Measurements from ENCODE around the gene CDK5RAP2.
"Not testable (repeated sequence)": the region's sequence is repeated elsewhere in the genome, so short reads cannot be mapped to it uniquely, and the experiment has no call there.

The CDK5RAP2 gene

DNA sequence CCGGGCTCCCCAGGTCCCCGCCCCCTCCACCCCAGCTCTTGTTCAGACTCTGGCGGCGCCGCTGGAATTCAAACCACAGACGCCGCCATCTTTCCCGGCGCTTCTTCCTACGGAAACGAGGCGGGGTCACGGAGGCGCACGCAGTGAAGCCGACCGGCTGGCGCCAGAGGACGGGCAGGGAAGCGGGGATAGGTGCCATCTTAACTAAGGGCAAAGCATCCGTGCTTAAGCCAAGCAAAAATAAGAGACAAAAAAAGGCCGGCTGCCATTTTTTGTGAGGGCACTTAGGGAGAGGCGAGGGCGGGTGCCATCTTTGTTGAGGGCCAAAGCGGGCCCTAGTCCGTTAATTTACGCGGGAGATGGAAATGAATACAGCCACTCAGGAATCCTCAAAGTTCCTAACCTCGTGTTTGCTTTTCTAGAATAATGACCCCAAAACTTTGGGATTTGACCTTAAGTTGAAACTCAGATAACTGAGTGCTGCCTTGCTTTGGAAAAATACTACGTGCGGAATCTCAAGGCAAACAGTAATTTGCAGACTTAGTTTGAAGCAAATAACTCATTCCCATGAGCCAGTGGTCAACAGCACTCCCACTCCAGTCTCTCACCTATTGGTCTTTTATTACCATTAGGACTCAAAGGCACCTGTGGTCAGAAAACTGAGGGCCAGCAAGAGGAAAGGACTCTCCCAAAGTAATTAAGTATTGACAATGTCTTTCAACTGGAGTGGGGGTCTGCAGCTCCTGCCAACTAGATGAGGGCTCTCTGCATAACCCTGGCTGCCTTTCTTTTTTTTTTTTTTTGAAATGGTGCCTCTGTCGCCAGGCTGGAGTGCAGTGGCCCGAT, at the start of gene CDK5RAP2:
TSS of gene CDK5RAP2 (minus strand) at position 117 of the 846 bp plus-strand sequence. CDS start 189 bp downstream, outside the sequence.
- in situ Hi-C loops (cut with HindIII; ENCODE audit: low sequenced_read_pairs), result loop anchor here (5.0 kb wide), 1 partner anchor 48 kb away; no protein-coding TSS in a partner anchor

DNA sequence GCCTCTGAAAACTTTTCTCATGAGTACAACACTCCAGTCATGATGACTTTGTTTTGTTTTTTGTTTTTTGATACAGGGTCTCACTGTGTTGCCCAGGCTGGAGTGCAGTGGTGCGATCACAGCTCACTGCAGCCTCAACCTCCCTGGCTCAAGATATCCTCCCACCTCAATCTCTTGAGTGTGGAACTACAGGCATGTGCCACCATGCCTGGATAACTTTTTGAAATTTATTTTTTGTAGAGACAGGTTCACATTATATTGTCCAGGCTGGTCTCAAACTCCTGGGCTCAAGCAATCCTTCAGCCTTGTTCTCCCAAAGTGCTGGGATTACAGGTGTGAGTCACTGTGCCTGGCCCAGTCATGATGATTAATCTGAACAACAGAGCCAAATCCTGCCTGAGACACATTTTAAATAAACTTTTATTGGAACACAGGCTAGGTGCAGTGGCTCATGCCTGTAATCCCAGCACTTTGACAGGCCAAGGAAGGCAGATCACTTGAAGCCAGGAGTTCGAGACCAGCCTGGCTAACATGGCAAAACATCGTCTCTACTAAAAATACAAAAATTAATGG, 49.0 kb upstream of the CDK5RAP2 start:
- in situ Hi-C loops (cut with HindIII; ENCODE audit: low sequenced_read_pairs), result not testable (repeated sequence)

DNA sequence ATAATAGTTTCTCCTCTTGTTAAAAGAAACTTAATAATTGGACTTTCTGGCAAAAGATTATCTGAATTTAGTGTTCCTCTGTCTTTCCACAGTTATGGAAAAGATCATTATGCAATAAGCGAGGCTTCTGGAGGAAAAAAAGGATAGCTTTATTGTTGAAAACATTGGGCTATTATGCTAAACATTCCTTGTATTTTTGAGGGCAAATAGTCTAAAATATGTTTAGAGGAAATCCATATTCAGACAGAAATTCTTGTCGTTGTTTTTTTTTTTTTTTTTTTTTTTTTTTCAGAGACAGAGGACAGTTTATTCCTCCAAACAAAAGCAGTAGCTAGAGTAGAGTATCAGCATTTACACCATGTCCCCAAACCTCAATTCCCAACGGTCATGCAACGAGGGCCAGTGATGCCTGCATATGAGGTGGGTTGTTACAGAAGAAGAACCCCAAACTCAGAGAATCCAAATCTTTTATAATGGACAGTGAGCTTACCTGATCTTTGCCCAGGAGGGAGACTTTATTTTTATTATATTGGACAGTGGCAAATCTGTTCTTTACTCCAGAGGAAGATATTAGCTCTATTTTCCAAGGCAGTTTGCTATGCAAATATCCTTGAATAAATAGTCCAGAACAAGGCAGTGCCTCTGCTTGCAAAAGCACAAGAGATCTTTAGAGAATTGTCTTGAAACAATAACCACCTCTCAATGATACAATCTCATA, 48.4 kb upstream of the CDK5RAP2 start:
- in situ Hi-C loops (cut with HindIII; ENCODE audit: low sequenced_read_pairs), result no loop called here

DNA sequence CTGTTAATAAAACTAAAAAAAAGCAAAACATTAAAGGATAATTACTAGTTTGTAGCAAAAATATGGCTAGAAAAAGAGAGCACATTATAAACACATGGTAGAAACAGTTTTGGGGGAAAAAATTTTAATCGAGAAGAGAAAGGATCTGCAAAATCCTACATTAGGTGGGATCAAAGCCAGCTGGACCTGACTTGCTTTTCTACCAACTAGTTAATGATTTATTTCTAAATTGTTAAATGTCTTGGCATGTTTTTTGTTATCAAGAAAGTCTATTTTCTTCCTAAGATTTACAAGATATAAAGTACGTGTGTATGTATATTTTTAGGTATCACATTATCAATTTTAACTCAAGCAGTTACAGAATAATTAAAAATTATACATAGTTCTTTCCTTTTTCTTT, 47.1 kb upstream of the CDK5RAP2 start:
- in situ Hi-C loops (cut with HindIII; ENCODE audit: low sequenced_read_pairs), result no loop called here

DNA sequence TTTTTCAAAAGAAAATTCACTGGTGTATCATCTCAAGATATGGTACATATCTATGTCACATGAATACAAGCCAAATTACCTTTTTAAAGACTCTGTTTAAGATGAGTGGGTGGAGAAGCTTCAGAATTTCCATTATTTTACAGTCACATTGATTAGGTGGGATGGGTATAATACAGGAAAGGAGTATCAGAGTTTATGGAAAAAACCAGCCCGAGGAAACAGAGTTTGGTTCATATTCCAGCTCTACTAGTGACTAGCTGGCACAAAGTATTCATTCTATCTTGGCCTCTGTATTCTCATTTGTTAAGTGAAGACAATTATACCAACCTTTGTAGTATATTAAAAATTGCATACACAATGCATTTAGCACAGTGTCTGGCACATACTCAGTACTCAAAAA, 46.5 kb upstream of the CDK5RAP2 start:
- in situ Hi-C loops (cut with HindIII; ENCODE audit: low sequenced_read_pairs), result no loop called here

DNA sequence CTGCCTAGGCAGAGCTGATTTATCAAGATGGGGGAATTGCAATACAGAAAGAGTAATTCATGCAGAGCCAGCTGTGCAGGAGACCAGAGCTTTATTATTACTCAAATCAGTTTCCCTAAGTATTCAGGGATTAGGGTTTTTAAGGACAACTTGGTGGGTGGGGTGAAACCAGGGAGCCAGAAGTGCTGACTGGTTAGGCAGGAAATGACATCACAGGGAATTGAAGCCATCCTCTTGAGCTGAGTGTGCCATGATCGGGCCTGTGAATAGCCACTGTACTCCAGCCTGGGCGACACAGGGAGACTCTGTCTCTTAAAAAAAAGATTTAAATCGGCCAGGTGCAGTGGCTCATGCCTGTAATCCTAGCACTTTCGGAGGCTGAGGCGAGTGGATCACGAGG, 45.3 kb upstream of the CDK5RAP2 start:
- in situ Hi-C loops (cut with HindIII; ENCODE audit: low sequenced_read_pairs), result no loop called here

DNA sequence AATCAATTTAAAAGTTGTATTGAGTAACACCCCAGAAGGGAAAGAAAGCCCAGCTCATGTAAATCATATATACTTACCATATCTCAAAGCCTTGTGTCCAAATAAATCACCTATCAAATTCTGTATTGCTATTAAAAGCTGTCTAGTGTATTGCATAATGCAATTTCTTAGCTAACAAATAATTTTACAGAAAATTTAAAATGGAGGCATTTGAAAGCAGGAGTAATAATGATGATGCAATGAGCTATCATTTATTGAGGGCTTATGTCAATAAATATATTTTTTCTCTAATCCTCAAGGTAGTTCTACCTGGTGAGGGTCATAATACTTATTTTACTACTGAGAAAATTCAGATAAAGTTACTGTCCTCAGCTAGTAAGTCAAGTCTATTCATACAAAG, 42.8 kb upstream of the CDK5RAP2 start:
- in situ Hi-C loops (cut with HindIII; ENCODE audit: low sequenced_read_pairs), result no loop called here

DNA sequence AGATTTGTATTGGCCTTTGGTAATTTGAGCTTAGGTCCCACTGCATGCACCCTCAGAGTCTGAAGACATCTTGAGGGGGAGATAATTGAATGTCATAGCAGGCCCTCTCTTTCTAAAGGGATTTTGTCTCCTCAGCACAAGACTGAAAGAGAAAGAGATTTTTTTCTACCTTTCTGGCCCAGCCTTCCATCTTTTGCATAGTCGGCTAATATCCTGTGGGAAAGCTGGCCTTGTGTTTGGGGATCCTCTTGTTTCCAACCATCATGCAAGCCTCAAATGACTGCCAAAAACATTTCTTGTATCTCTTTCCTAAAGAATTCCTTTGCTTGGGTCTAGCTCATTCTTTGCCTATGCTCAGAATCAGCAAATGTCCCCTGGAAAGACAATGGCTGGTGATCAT, 42.0 kb upstream of the CDK5RAP2 start:
- in situ Hi-C loops (cut with HindIII; ENCODE audit: low sequenced_read_pairs), result no loop called here

DNA sequence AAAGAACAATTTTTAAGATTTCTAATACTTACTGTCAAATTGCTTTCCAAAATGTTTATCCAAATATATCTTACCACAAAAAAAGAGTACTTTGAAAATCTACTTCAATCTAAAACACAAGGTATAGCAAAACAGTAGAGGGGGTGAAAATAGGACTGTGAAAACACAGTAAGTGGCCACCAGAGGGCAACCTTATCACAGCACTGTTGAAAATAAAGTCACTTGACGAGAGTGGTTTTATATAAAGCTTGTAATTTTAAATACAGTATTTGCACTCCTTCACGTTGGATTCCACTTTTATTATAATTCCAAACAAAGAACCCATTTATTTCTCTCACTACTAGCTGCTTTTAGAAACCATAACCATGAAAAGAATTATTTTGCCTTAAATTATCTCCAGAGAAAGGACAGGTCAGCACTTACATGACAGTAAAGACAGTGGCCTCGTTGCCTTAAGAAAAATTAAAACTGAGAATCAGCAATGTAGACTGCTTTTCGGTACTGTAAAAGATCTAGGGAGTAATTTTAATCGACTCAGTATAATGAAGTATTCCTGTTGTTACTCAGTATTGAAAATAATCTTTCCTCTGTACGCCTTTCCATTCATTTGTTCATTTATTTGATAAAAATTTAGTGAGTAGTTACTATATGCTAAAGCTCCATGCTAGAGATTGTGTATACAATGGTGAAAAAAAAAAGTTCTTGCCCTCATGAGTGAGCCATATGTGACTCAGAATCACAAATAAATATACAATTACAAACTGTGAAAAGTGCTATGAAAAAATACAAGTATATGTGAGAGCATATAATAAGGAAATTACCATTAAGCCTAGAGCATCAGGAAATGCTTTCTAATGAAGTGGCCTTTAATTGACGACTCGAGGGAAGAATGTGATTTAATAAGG, 40.0 kb upstream of the CDK5RAP2 start:
- in situ Hi-C loops (cut with HindIII; ENCODE audit: low sequenced_read_pairs), result no loop called here

DNA sequence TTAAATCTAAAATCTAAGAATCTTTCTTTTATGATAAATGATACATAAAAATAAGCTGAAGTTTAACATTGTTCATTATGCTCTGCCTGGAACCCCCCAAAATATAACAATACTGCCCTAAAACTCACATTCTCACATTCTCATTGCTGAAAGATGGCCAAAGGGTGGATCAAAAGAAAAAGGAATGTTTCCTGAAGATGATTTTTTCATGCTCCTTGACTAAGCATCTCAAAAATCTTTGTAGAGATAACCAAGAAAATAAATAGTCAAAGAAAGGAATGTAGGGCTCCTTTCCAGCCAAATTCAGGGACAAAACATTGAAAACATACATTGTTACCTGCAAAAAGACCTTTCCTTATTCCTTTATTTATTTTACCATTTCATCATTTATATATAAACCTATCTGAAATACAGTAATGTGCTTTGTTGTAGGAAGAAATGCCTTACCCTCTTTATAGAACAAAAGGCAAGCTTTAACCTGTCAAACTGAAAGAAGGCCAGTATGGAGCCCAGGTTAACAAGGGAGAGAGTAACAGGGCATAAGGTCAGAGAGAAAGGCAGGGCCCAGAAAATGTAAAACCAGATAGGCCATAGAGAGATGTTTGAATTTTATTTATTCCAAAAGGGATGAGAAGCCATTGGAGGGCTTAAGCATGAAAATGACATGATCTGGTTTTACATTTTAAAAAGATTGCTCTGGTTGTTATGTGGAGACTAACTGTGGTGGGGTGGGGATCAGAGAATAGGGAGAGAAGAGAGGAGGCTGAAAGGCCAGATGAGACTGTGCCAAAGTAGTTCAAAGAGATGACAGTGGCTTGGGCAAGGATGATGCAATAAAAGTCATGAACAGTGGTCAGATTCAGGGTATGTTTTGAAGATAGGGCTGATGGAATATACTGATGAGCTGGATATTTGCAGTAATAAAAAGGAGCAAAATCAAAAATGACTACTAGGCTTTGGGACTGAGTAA, 37.3 kb upstream of the CDK5RAP2 start:
- in situ Hi-C loops (cut with HindIII; ENCODE audit: low sequenced_read_pairs), result no loop called here

DNA sequence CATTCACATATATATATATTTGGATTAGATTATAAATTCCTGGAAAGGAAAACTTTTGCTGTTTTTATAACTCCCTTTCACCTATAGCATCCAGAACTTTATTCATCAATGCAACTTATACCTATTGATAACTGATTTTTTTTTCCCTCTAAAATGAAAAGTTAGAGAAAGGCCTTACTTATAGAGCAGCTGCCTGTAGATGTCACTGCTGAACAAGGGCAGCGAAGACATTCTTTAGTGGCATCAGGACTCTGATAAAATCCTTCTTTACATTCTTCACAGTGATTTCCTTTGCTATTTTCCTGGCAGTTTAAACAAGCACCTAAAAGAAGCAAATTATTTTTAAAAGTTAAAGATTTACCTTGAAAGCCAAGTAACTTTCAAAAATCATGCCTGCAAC, 32.3 kb upstream of the CDK5RAP2 start:
- in situ Hi-C loops (cut with HindIII; ENCODE audit: low sequenced_read_pairs), result no loop called here

DNA sequence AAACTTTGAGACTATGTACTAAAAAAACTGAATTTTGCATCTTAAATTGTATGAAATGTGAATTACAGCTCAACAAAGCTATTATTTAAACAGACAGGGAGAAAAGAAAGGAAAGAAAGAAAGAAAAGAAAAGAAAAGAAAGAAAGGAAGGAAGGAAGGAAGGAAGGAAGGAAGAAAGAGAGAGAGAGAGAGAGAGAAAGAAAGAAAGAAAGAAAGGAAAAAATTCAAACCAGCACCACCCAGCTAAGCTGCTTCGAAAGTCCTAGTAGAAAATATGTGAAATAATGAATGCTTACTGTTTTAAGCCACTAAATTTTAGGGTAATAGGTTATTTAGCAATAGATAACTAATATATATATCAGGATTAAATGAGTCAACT, 31.7 kb upstream of the CDK5RAP2 start:
- in situ Hi-C loops (cut with HindIII; ENCODE audit: low sequenced_read_pairs), result no loop called here

DNA sequence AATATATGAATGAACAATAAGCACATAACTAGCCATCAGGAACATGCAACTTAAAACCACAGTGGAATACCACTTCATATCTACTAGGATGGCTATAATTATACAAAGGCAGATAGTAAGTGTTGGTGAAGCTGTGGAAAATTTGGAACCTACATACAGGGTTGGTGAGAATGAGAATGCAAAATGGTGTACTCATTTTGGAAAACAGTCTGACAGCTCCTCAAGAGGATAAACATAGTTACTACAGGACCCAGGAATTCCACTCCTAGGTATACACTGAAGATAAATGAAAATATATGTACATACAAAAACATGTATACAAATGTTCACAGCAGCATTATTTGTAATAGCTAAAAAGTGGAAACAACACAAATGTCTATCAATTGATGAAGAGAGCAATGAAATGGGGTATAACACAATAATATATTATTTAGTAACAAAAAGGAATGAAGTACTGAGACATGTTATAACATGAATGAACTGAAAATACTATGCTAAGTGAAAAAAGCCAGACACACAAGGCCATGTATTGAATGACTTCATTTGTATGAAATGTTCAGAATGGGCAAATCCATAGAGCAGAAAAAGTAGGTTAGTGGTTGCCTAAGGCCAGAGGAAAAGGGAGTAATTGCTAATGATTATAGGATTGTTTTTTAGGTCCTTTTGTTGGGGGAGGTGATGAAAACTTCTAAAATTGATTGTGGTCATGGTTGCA, 31.2 kb upstream of the CDK5RAP2 start:
- in situ Hi-C loops (cut with HindIII; ENCODE audit: low sequenced_read_pairs), result no loop called here

DNA sequence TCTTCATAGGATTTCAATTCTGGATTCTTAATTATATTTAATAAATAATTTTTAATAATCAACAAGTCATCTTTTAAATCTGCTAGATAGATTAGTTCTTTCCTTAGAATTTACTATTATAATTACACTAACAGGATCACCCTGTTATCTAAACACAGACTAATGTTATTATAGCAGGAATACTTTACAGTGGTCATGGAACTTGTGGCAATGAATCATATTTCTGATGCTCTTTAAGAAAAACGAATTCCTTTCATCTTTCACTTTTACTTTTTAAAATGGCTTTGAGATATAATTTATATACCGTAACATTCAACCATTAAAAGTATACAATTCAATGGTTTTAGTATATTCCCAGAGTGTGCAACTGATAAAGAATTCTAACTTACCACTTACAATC, 29.7 kb upstream of the CDK5RAP2 start:
- in situ Hi-C loops (cut with HindIII; ENCODE audit: low sequenced_read_pairs), result no loop called here

DNA sequence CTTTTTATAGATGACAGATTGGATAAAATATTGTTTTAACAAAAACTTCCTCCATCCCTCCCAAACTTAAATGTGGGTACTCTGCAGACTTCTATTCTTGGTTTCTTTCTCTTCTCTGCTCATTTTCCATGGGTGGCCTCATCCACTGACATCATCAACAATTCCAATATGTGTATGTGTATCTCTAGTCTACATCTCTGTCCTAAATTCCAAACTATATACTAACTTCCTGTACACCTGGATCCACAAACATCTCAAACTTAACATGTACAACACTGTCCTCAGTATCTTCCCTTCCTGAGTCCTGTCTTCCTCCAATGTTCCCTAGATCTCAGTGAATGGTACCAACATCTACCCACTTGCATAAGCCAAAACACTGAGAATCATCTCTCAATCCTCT, 28.5 kb upstream of the CDK5RAP2 start:
- in situ Hi-C loops (cut with HindIII; ENCODE audit: low sequenced_read_pairs), result no loop called here

DNA sequence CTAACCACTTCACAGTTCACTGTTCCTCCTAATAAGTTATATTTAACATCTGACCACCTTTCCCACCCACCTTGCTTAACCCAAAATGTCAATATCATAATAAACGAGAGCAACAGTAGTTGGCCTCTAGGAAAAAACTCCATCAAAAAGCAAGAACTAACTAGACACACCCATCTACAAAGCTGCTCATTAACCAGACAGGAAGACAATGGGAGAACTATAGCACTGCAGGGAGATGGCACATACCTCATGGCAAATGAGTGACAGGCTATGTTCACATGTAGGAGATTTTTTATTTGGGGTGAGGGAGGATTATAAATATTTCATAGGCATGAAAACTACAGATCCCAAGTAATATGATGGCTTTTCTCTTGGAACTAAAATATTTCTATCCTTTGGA, 23.6 kb upstream of the CDK5RAP2 start:
- in situ Hi-C loops (cut with HindIII; ENCODE audit: low sequenced_read_pairs), result no loop called here

DNA sequence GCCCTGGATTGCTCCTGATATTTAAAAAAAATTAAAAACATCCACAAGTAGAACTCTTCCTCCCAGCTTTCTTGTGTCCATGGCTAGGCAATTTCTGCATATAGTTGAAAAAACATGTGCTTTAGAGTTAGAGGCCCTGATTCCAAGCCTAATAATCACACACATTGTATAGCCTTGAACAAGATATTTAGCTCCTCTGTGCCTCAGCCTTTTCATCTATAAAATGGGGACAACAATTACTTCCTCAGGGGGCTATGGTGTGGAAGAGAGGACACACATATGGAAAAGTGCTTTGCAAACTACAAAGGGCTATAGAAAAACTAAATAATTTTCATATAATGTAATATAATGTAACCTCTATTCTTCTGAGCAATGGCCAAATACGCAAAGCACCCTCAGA, 23.0 kb upstream of the CDK5RAP2 start:
- in situ Hi-C loops (cut with HindIII; ENCODE audit: low sequenced_read_pairs), result no loop called here

DNA sequence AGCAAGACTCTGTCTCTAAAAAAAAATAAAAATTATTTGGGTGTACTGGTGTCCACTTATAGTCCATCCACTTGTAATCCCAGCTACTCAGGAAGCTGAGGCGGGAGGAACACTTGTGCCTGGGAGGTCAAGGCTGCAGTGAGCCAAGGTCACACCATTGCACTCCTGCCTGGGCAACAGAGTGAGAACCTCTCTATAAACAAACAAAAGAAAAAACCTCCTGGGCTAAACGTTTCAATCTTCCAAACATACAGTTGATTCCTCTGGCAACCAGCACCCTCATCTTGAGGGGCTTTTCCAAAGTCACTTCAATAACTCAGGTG, 13.9 kb upstream of the CDK5RAP2 start:
- in situ Hi-C loops (cut with HindIII; ENCODE audit: low sequenced_read_pairs), result no loop called here

DNA sequence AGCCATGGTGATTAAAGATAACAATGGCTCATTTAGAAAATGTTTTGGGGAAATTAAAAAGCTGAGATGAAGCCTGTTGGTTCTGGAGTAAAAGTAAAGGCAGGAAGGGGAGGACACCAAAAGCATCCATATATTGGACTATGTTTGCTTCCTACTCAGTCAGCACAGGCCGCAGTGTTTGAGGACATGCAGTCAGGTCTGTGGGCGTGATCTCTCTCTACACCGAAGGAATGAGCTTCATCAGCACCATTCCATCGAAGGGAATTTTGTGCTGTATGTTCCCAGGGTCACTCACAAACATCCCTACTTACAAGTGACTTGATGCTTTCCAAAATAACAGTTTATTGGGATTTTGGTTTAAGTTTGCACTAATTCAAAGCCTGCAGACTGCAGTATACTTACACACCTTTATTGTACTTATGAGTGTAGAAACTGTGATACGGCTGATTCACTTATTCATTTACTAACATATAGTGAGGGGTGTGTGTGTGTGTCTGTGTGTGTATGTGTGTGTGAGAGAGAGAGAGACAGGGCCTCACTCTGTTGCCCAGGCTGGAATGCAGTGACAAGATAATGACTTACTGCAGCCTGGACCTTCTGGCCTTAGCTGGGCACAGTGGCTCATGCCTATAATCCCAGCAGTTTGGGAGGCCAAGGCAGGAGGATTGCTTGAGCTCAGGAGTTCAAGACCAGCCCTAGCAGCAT, 13.4 kb upstream of the CDK5RAP2 start:
- in situ Hi-C loops (cut with HindIII; ENCODE audit: low sequenced_read_pairs), result no loop called here
